ENCODE measurements around the gene OR6T1. TPM values are rescaled to one million over a fixed set of nuclear protein-coding genes. Genes with fewer than 3 reads are reported as not detected.

Gene OR6T1
- polyA plus RNA-seq, 1 donor (not counting 4 experiments of a cell fraction or from before 2014, with no cell fraction given) = not detected

- dilution Hi-C loops (cut with MboI; ENCODE audit: extremely low pct_ligation_motif_present, low sequenced_read_pairs) = no loop called here
Measured at GRCh38 chr11:123904932-123905331, 38.7 kb downstream of the OR6T1 start.

GRCh38 chr11:123903932-123904331, 39.7 kb downstream of the OR6T1 start:
- TF ChIP-seq CTCF (optimal IDR thresholded peaks at IDR 0.05 in 1 of 3, IDR thresholded peaks at IDR 0.05 in 1 of 3, conservative IDR thresholded peaks at IDR 0.05 in 1 of 3; ENCODE audit: extremely low read depth in 1 of 3, insufficient read depth in 2 of 3, low read length in 3 of 3) (no peak), EZH2 (IDR thresholded peaks at IDR 0.05; ENCODE audit: low read length) (no peak)
- Histone ChIP-seq H3K36me3 (ENCODE audit: control insufficient read depth in 2 of 2, extremely low read depth in 1 of 2, insufficient read depth in 2 of 2, low read length in 2 of 2) (no peaks in the 10 kb centered on the region), H3K4me2 (ENCODE audit: control insufficient read depth, extremely low read depth, insufficient read depth, low read depth, low read length) (no peak overlapping the region), H4K20me1 (ENCODE audit: control insufficient read depth, extremely low read depth, insufficient read depth, low read length) (no peaks in the 10 kb centered on the region), H3K27ac (ENCODE audit: control insufficient read depth, insufficient read depth, low read length) (no peak overlapping the region), H3K9me3 (ENCODE audit: control insufficient read depth, low read depth, low read length) (no peaks in the 10 kb centered on the region), H3K9me1 (ENCODE audit: control insufficient read depth, extremely low read depth, insufficient read depth, low read length) (no peaks in the 10 kb centered on the region), H3K79me2 (ENCODE audit: control insufficient read depth, insufficient read depth, low read length) (no peaks in the 10 kb centered on the region), H3K27me3 (ENCODE audit: control insufficient read depth, extremely low read depth, insufficient read depth, low read length) (no peaks in the 10 kb centered on the region), H3K4me3 (ENCODE audit: control insufficient read depth in 2 of 3, extremely low read depth in 1 of 3, insufficient read depth in 2 of 3, low read depth in 1 of 3, low read length in 3 of 3) (no peak overlapping the region), H2AFZ (ENCODE audit: control insufficient read depth, low read length) (no peak overlapping the region), H3K4me1 (ENCODE audit: control insufficient read depth, extremely low read depth, insufficient read depth, low read length) (no peaks in the 10 kb centered on the region), H3K9ac (ENCODE audit: control insufficient read depth, extremely low read depth, insufficient read depth, low read length) (no peak overlapping the region)
- DNase-seq (ENCODE audit: low read depth, low spot score) (no peak), FAIRE-seq (no peak)
- dilution Hi-C loops (cut with MboI; ENCODE audit: extremely low pct_ligation_motif_present, low sequenced_read_pairs) = no loop called here

More at GRCh38 chr11:123904932-123905331, 38.7 kb downstream of the OR6T1 start:
- Histone ChIP-seq H2AFZ (ENCODE audit: control insufficient read depth, low read length) (no peak overlapping the region), H3K4me2 (ENCODE audit: control insufficient read depth, extremely low read depth, insufficient read depth, low read depth, low read length) (no peak overlapping the region), H3K36me3 (ENCODE audit: control insufficient read depth in 2 of 2, extremely low read depth in 1 of 2, insufficient read depth in 2 of 2, low read length in 2 of 2) (no peaks in the 10 kb centered on the region), H3K27ac (ENCODE audit: control insufficient read depth, insufficient read depth, low read length) (no peak overlapping the region), H3K4me3 (ENCODE audit: control insufficient read depth in 2 of 3, extremely low read depth in 1 of 3, insufficient read depth in 2 of 3, low read depth in 1 of 3, low read length in 3 of 3) (no peak overlapping the region), H3K9me3 (ENCODE audit: control insufficient read depth, low read depth, low read length) (no peaks in the 10 kb centered on the region), H4K20me1 (ENCODE audit: control insufficient read depth, extremely low read depth, insufficient read depth, low read length) (no peaks in the 10 kb centered on the region), H3K9ac (ENCODE audit: control insufficient read depth, extremely low read depth, insufficient read depth, low read length) (no peak overlapping the region), H3K4me1 (ENCODE audit: control insufficient read depth, extremely low read depth, insufficient read depth, low read length) (no peaks in the 10 kb centered on the region), H3K9me1 (ENCODE audit: control insufficient read depth, extremely low read depth, insufficient read depth, low read length) (no peaks in the 10 kb centered on the region), H3K27me3 (ENCODE audit: control insufficient read depth, extremely low read depth, insufficient read depth, low read length) (no peaks in the 10 kb centered on the region), H3K79me2 (ENCODE audit: control insufficient read depth, insufficient read depth, low read length) (no peaks in the 10 kb centered on the region)
- TF ChIP-seq EZH2 (IDR thresholded peaks at IDR 0.05; ENCODE audit: low read length) (no peak), CTCF (optimal IDR thresholded peaks at IDR 0.05 in 1 of 3, IDR thresholded peaks at IDR 0.05 in 1 of 3, conservative IDR thresholded peaks at IDR 0.05 in 1 of 3; ENCODE audit: extremely low read depth in 1 of 3, insufficient read depth in 2 of 3, low read length in 3 of 3) (no peak)
- FAIRE-seq = no peak
- DNase-seq (ENCODE audit: low read depth, low spot score) = no peak
